GM19372 (cell line): ENCODE data around the gene CDH23.

Source experiments
- ATAC-seq: cut with Tn5 transposase; IDR thresholded peaks from one replicate; pipeline ENCODE4 v1.9.1; 2021; ENCODE audit warnings: mild to moderate bottlenecking, low read depth, moderate library complexity; ENCODE audit not compliant: unreplicated experiment

Gene CDH23

DNA sequence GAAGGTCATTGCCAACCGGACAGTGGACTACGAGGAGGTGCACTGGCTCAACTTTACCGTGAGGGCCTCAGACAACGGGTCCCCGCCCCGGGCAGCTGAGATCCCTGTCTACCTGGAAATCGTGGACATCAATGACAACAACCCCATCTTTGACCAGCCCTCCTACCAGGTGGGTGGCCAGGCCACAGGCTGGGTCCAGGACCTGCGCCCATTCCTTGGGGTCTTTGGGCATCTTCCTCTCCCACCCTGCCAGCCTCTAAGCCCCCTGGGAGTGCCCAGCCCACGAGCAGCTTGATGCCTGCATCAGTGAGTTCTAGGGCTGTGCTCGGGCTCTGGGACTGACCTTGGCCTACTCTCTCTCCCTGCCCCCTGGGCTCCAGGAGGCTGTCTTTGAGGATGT is 402.4 kb downstream of the CDH23 start:
- no peak for ATAC-seq

DNA sequence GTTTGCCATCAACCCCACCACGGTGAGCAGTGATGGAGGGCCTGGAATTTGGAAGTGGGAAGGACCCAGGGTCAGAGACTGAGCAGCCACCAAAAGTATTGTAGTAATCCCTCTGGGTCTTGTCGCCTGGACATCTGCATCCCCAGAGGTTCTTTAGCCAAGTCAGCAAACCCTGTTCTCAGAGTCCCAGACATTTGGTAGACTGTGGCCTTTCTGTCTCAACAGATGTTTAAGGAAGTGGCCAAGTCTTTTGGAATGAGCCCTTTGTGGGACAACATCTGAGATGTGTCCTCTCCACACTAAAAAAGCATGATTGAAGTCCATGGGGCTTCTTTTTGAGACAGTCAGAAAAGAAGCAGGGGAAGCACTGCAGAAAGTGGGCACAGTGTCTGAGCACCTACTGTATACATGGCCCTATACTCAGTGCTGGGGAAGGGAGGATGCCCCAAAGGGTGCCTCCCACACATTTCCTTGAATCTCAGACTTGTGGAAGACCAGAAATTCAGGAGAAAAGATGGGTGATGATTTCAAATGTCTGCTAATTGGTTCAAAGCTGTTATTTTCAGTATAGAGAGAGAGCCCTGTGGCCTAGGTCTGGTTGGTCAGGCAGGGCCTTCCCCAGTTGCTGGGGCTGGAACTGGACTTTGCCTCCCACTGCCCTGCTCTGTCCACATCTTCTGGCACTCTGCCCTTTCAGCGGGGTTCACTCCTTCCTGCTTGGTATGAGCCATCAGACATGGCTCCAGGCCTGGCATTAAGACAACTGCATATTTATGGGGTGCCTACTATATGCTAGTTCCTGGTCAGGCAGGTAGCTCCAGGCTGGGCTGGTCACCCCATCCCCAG is 403.1 kb downstream of the CDH23 start:
- ATAC-seq = no peak

DNA sequence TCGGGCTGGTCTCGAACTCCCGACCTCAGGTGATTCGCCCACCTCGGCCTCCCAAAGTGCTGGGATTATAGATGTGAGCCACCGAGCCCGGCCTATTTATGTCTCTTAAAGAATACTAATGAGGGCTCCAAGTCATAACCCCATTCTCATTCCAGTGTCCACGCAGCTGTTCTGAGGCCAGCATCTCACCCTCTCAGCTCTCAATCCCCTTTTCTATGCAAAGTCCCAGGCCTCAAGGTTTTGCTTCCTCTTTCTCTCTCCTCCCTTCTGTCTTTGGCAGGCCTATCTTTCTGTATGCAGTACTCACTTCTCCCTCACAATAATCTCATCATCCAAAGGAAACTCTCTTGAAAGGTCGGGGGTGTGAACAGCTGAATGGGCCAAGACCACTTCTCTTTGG is 404.6 kb downstream of the CDH23 start:
- peak; percentile 85 for ATAC-seq

DNA sequence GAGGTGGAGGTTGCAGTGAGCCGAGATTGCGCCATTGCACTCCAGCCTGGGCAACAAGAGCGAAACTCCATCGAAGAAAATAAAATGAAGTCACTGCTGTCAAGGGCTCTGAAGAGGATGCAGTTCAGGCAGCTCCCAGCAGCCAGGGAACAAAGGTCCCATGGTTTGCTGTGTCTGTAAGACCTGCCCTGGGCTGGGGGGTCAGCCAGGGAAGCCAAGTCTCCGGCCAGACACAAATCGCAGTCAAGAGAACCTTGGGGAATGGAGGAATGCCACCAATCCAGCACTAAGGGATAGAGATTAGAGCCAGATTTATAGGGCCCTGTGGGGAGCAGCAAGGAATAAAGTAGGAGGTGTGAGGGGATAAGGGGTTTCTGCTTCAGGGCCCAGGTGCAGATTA is 405.5 kb downstream of the CDH23 start:
- no peak for ATAC-seq

DNA sequence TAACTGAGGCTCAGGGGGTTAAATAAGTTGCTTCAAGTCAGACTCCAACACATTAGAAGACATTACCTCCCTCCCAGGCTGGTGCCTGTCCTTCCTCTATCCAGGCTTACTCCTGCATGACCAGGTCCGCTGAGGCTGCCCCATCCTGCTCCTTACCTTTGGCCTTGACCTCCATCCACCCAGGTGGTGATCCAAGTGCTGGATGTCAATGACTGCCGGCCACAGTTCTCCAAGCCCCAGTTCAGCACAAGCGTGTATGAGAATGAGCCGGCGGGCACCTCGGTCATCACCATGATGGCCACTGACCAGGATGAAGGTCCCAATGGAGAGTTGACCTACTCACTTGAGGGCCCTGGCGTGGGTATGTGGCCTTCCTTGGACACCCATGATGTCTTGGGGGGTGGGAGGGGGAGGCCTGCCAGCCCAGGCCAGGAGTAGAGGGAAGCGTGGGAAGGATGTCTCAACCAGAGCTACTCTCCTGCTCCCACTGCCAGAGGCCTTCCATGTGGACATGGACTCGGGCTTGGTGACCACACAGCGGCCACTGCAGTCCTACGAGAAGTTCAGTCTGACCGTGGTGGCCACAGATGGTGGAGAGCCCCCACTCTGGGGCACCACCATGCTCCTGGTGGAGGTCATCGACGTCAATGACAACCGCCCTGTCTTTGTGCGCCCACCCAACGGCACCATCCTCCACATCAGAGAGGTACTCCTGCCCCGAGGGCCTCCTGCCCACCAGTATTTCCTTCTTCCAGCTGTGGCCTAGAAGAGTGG is 406.2 kb downstream of the CDH23 start:
- no peak for ATAC-seq

DNA sequence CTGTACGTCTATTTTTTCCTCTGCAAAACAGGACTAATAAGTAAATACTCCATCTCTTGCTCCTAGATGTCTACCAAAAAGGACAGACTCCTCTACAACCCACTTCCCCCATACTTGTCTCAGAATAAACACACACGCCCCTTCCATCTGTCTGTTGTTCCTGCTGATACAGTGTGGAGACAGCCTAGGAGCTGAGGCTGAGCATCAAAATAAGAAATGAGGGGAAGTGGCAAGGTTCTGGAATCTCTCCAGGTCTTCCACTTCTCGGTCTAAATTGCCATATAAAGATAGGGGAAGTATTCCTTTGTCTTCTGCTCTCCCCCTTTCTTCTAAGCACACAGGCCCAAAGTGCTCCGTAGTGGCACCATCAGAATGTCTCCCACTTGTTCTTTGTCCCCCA is 407.4 kb downstream of the CDH23 start:
- ATAC-seq = no peak

DNA sequence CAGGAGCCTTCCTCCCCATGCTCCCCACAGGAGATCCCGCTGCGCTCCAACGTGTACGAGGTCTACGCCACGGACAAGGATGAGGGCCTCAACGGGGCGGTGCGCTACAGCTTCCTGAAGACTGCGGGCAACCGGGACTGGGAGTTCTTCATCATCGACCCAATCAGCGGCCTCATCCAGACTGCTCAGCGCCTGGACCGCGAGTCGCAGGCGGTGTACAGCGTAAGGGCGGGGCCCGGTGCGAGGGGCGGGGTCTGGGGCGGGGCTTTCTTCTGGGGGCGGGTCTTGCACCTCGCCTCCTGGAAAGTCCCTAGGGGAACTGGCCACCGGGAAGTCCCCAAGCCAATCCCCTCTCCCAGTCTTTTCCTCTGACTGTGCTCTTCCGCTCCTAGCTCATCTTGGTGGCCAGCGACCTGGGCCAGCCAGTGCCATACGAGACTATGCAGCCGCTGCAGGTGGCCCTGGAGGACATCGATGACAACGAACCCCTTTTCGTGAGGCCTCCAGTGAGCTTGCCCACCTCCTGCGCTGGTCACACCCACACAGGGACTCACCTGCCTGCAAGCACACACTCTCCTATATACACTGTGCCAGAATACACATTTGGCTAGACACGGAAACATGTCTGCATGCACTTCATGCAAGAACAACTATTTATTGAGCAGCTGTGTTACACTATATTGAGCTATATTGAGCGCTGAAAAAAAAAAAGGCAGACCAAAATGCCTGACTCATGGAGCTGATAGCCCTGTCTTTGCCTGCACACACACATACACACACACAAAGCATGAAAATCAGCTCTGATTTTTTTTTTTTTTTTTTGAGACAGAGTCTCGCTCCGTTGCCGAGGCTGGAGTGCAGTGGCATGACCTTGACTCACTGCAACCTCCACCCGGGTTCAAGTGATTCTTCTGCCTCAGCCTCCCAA is 409.3 kb downstream of the CDH23 start:
- ATAC-seq = no peak

DNA sequence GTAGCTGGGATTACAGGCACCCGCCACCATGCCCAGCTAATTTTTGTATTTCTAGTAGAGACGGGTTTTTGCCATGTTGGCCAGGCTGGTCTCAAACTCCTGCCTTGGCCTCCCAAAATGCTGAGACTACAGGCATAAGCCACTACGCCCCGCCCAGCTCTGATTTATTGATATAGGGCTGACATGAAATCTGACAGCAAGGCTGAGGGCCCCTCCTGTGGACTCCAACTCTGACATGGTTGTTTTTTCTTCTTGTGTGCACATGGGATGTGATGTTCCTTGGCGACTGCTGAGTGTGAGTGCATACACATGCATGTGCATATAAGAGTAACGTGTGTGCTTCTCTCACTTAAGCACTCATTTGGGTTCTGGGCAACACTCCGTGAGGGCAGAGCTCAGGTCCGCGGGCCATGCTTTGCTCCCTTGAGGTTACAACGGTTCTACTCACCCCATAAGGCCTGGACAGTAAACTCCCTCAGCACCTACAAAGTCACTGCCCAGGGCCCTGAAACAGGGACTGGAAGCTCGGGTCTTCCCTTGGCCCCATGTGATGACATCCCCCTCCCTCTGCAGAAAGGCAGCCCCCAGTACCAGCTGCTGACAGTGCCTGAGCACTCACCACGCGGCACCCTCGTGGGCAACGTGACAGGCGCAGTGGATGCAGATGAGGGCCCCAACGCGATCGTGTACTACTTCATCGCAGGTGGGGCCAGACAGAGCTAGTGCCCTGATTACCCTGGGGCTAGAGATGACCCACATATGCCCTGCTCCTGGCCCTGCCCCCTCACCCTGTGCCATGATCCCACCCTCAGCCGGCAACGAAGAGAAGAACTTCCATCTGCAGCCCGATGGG is 410.2 kb downstream of the CDH23 start:
- ATAC-seq = no peak

DNA sequence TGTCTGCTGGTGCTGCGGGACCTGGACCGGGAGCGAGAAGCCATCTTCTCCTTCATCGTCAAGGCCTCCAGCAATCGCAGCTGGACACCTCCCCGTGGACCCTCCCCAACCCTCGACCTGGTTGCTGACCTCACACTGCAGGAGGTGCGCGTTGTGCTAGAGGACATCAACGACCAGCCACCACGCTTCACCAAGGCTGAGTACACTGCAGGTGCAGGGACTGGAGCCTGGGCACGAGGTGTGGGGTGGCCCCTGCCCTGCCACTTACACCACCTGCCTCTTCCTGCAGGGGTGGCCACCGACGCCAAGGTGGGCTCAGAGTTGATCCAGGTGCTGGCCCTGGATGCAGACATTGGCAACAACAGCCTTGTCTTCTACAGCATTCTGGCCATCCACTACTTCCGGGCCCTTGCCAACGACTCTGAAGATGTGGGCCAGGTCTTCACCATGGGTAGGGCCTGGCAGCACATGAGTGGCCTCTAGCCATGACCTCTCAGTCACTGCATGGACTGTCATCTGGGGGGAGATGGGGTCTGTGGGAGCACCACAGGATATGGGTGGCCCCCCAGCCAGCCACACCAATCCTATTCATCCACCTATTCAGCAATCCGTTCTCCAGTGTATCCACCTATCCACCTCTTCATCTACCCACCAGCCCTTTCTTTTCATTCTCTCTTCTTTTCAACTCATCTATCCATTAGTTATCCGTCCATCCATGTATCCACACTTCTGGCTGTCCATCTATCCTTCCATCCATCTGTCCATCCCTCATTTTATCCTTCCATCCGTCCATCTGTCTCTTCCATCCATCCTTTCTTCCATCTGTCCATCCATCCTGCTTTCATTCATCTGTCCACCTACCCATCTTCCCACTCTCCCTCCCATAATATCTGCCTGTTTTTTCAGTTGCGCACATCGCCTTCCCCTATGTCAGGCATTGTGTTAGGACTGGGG is 411.1 kb downstream of the CDH23 start:
- ATAC-seq = no peak

DNA sequence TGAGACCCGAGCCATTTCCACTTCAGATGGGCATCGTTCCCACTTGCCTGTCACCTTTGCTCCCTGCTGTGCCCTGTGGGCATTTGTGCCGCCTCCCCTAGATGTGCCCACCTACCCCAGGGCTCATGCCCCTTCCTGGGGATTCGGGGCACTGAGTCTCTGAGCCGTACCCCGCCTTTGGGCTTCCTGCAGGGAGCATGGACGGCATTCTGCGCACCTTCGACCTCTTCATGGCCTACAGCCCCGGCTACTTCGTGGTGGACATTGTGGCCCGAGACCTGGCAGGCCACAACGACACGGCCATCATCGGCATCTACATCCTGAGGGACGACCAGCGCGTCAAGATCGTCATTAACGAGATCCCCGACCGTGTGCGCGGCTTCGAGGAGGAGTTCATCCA is 412.9 kb downstream of the CDH23 start:
- ATAC-seq = no peak

DNA sequence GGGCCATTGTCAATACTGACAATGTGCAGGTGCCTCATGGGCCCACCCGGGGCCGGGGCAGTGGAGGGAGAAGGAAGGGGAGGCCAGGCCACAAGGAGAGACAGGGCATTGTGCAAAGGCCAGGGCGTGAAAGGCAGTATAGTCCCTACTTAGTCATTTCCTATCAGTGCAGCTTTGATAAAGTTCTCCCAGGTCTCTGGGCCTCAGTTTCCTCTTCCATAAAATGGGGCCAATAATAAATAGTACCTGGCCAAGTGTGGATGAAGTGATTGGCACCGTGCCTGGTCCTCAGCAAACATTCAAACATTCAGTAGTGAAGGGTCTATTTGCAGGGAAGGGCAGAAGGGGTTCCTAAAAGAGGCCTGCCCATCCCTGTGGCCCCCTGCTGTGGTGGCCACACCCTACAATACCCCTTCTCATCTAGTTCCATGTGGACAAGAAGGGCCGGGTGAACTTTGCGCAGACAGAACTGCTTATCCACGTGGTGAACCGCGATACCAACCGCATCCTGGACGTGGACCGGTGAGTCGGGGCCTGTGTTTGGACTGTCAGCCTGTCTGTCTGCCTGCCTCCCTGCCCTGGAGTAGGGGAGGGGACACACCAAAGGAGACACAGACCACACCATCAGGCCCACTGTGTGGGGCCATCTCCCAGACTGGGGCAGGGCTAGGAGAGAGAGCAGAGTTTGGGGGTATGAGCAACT is 413.5 kb downstream of the CDH23 start:
- ATAC-seq = no peak

DNA sequence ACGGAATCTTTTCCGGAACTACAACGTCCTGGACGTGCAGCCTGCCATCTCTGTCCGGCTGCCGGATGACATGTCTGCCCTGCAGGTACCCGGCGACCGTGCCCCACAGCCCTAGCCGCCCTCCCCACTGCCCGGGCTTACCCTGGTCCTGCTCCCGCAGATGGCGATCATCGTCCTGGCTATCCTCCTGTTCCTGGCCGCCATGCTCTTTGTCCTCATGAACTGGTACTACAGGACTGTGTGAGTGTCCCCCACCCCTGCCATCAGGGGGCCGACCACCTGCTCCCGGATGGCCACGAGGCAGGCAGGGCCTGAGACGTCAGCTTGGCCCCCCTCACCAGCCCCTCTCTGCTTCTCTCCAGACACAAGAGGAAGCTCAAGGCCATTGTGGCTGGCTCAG is 414.6 kb downstream of the CDH23 start:
- no peak for ATAC-seq

DNA sequence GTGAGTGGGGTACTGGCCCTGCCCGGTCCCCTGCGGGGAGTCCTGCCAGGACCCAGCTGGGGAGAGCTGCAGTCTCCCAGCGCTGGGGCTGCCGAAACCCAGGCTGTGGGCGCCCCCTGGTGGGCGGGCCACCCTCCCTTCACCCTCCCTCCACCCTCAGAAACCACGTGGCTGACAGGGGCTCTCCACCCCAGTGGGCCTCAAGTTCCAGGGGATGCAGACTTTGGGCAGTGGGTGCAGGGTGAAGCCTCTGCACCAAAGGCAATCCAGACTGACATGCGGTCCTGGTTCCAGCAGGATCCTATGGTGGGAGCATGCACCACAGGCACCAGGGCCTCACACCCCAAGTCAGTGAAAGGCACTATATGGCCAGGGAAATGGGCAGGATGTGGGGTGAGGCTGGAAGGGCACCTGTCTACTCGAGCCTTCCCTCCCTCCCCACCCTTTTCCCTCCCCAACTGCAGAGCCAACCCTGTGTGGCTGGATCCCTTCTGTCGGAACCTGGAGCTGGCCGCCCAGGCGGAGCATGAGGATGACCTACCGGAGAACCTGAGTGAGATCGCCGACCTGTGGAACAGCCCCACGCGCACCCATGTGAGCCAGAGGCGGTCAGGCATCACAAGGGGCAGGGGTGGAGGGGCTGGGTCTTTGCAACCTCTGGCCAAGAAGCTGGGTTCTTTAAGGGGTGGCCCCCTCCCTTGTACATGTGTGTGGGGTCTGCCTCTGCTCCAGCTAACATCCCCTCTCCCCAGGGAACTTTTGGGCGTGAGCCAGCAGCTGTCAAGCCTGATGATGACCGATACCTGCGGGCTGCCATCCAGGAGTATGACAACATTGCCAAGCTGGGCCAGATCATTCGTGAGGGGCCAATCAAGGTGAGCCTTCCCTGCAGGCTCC is 415.5 kb downstream of the CDH23 start:
- ATAC-seq = no peak

DNA sequence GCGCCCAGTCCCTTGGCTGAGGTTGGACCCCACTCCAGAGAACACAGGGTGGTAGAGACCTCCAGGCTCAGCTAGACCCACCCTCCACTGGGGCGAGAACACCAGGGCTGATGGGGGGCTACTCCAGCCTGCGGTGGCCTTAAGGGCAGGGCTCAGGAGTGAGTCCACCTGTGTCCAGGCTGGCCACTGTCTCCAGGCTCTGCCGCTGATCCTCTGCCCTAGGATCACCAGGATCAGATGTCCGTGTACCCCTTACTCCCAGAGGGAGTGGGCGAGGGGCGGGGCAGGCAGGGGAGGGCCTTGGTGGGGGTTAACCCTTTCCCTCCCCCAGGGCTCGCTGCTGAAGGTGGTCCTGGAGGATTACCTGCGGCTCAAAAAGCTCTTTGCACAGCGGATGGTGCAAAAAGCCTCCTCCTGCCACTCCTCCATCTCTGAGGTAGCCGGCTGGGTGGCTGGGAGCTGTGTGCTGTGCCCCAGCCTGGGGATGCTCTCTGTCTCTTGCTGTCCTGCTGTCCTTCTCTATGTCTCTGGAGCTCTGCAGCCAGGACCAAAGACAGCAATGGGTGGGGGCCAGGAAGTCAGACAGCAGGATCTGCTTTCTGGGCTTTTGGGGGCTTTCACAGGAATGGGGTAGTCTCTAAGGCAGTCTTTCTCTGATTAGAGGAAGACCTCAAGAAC is 416.3 kb downstream of the CDH23 start:
- ATAC-seq = no peak

DNA sequence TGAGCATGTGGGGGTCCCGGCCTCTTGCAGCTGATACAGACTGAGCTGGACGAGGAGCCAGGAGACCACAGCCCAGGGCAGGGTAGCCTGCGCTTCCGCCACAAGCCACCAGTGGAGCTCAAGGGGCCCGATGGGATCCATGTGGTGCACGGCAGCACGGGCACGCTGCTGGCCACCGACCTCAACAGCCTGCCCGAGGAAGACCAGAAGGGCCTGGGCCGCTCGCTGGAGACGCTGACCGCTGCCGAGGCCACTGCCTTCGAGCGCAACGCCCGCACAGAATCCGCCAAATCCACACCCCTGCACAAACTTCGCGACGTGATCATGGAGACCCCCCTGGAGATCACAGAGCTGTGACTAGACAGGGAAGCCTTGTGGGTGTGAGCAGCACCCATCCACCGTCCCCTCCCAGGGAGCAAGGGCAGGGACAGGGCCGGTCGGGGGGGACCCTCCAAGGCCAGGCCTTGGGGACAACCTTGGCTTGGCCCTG is 418.2 kb downstream of the CDH23 start:
- ATAC-seq = no peak

DNA sequence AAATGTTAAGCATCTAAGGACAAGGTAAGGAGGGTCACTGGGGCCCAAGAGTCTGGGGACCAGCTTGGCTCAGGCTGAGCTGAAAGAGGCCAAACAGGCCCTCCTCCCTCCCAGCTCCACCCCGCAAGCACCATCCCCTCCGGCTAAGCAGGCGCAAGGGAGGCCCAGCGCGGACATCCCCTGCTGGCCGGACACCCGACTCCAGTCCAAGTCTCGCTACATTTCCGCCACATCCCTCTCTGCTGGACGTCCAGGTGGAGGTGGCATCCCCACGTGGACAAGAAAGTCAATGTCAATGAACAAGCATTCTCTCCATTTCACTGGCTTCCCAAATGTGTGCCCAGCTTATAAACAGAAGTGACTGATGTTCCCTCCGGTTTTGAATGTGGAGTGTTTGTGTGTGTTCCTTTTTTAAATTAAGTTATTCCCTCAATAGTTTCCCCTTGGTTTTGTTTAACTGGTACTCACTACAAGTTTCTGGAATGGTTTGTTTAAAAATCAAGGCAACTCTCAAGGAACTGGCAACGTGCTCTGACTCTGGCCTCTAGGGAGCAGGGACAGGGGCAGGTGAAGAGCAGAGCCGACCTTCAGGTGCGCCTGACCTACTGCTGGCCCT is 418.9 kb downstream of the CDH23 start:
- ATAC-seq = no peak
